ENCODE data around the gene CATSPER3. TPM values are rescaled to one million over a fixed set of nuclear protein-coding genes. Genes with fewer than 3 reads are reported as not detected.

CATSPER3 gene
- total RNA-seq, 2 donors from 2014 or later = 3.2 TPM; not detected in 1

DNA sequence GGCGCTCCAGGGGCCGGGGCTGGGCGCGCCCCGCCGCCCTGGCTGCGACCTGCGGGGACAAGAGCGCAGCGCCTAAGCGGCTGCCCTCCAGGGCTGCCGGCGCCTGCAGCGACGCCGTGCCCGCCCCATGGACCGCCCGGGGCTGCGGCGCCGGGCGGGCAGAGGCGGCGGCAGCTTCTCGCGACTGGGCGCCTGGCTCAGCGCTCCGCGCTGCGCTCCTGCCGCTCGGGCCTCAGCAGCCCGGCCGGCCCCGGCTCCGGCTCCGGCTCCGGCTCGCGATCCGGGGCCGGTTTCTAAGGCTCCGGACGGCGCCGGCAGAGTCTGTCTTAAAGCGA lies 66.2 kb downstream of the CATSPER3 start, which contains the start of gene PITX1:
Gene PITX1, minus strand, starts transcription at position 328 of the 335 bp plus-strand sequence. CDS start 347 bp downstream, outside the sequence.
- DNase-seq (ENCODE audit: low spot score) = no peak
- intact Hi-C loops (cut with DNase I) = no loop called here
- Histone ChIP-seq H3K4me3 (peak within 1 kb of the TSS; percentile 48 to 57), H3K27ac (peak within 1 kb of the TSS; percentile 74 to 81), H3K9me3 (no peaks in the 10 kb centered on the region), H3K27me3 (replicated peaks; ENCODE audit: insufficient read depth) (peaks cover 16% of the 10 kb centered on the region), H3K36me3 (no peaks in the 10 kb centered on the region), H3K4me1 (replicated peaks) (no peaks in the 10 kb centered on the region)
- under 1% methylated on average over 42 of the region's 49 CpGs for WGBS
- TF ChIP-seq, protein P1, sequence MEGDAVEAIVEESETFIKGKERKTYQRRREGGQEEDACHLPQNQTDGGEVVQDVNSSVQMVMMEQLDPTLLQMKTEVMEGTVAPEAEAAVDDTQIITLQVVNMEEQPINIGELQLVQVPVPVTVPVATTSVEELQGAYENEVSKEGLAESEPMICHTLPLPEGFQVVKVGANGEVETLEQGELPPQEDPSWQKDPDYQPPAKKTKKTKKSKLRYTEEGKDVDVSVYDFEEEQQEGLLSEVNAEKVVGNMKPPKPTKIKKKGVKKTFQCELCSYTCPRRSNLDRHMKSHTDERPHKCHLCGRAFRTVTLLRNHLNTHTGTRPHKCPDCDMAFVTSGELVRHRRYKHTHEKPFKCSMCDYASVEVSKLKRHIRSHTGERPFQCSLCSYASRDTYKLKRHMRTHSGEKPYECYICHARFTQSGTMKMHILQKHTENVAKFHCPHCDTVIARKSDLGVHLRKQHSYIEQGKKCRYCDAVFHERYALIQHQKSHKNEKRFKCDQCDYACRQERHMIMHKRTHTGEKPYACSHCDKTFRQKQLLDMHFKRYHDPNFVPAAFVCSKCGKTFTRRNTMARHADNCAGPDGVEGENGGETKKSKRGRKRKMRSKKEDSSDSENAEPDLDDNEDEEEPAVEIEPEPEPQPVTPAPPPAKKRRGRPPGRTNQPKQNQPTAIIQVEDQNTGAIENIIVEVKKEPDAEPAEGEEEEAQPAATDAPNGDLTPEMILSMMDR (IDR thresholded peaks at IDR 0.05) = no peak
- TF ChIP-seq POLR2AphosphoS5 (IDR thresholded peaks at IDR 0.05) (no peak), POLR2A (IDR thresholded peaks at IDR 0.05) (no peak)

DNA sequence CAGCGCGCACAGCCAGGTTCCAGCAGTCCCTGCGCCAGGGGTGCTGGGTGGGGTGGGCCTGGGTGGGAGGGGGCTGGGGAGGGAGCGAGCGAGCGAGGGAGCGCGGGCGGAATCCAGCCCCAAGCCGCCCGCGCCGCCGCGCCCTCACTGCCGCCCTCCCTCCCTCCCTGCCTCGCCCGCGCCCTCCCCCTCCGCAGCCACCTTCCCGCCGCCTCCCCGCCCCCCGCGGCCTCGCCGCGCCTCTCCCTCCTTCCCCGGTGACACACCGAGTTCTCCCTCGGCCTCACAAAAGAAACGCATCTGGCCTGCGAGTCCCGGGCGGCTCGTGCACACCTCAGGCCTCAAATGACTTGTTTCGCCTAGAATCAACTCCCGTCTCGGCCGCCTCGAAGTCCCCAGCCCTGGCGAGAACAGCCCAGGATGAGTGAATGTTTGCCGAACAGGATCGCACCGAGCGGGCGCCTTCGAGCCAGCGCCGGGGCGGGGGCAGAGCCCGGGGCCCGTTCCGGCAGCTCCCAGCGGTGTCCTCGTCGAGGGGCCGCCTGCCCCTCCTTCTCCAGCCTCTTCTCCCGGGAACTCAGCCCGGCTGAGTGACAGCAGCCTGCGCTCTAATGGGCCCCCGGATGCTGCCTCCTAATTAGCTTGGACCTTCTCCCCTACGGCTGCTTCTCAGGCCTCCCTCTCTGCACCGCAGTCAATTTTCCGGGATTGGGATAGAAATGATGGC lies 66.7 kb downstream of the CATSPER3 start:
- Histone ChIP-seq H3K4me3 (peak overlapping the region; percentile 48 to 57), H3K27me3 (replicated peaks; ENCODE audit: insufficient read depth) (peaks cover 16% of the 10 kb centered on the region), H3K9me3 (no peaks in the 10 kb centered on the region), H3K4me1 (replicated peaks) (no peaks in the 10 kb centered on the region), H3K36me3 (no peaks in the 10 kb centered on the region), H3K27ac (peak overlapping the region; percentile 74 to 81)
- WGBS = 12% methylated on average over 50 of the region's 65 CpGs
- TF ChIP-seq POLR2A (IDR thresholded peaks at IDR 0.05) (peak; percentile 38), POLR2AphosphoS5 (IDR thresholded peaks at IDR 0.05) (no peak)
- TF ChIP-seq, protein P1 (IDR thresholded peaks at IDR 0.05) = no peak
- DNase-seq (ENCODE audit: low spot score) = peak; percentile 80
- intact Hi-C loops (cut with DNase I) = no loop called here

DNA sequence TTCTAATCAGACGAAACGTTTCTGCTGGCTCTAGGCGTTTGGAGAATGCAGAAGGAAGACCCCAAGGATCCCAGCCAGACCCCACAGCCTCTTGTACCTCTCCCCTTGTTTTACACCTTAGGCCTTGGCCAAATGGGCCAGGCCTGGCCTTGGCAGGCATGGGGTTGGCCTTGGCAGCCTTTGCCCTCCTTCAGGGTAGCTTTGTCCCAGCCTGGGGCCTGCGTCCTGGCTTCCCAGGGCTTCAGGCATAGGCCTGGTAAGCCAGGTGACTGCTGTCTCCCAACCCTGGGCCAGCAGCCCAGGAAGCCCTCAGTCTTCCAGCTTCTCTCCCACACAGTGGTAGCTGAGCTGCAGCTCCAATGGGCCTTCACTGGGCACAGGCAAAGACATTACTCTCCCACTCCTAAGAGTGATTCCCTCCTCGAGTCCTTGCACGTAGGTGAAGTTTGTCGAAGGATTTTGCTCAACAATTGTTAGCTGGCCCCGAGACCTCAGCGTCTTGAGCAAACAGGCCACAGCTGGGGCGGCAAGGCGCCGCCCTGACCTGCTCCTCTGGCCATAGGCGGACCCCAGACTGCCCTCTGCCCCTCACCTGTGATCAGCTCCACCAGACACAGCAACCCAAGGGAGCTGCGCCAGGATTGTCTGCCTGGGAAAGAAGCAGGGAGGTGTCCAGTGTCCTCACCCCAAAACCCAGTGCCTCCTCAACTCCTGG lies 67.4 kb downstream of the CATSPER3 start:
- no peak for DNase-seq (ENCODE audit: low spot score)
- Histone ChIP-seq H3K4me3 (peak overlapping the region in 1 of 2 donors; percentile 48), H3K27me3 (replicated peaks; ENCODE audit: insufficient read depth) (peaks cover 19% of the 10 kb centered on the region), H3K36me3 (no peaks in the 10 kb centered on the region), H3K27ac (peak overlapping the region; percentile 74 to 81), H3K4me1 (replicated peaks) (no peaks in the 10 kb centered on the region), H3K9me3 (no peaks in the 10 kb centered on the region)
- no peak for TF ChIP-seq POLR2AphosphoS5 (IDR thresholded peaks at IDR 0.05)
- TF ChIP-seq, protein P1 (IDR thresholded peaks at IDR 0.05) = no peak
- no peak for TF ChIP-seq POLR2A (IDR thresholded peaks at IDR 0.05)
- intact Hi-C loops (cut with DNase I) = loop anchor here (5.0 kb wide), 2 partner anchors 97 to 297 kb away; no protein-coding TSS in a partner anchor
- 79% methylated on average over 14 of the region's 14 CpGs for WGBS

DNA sequence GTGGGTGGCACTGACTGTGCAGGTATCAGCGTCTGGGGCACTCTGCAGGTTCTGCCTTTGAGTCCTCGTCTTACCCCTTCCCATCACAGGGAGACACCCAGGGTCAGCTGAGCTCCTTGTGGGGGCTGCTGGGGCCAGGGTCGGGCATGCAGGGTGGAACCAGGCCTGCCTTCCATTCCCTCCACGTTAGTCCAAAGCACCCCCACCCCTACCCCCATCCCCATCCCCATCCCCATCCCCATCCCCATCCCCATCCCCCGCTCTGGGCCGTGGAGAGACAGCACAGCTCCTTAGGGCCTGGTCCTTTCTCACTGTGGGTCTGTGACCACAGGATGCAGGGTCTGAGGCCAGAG lies 67.9 kb downstream of the CATSPER3 start:
- H3K27me3 ChIP-seq (replicated peaks; ENCODE audit: insufficient read depth) = peaks cover 15% of the 10 kb centered on the region
- H3K9me3 ChIP-seq = no peaks in the 10 kb centered on the region
- WGBS = 82% methylated on average over 6 of the region's 6 CpGs
- H3K4me1 ChIP-seq (replicated peaks) = no peaks in the 10 kb centered on the region
- TF ChIP-seq, protein P1 (IDR thresholded peaks at IDR 0.05) = no peak
- TF ChIP-seq POLR2A (IDR thresholded peaks at IDR 0.05) = no peak
- TF ChIP-seq POLR2AphosphoS5 (IDR thresholded peaks at IDR 0.05) = no peak
- peak overlapping the region in 1 of 2 donors; percentile 81 for H3K27ac ChIP-seq
- no peak for DNase-seq (ENCODE audit: low spot score)
- H3K36me3 ChIP-seq = no peaks in the 10 kb centered on the region
- intact Hi-C loops (cut with DNase I) = loop anchor here (5.0 kb wide), 2 partner anchors 97 to 297 kb away; no protein-coding TSS in a partner anchor
- H3K4me3 ChIP-seq = no peak overlapping the region
